Natural killer cell (primary cell): ENCODE data around the gene TBL3. TPM values are rescaled to one million over a fixed set of nuclear protein-coding genes. Genes with fewer than 3 reads are reported as not detected.
"Not testable (repeated sequence)": the region's sequence is repeated elsewhere in the genome, so short reads cannot be mapped to it uniquely, and the experiment has no call there.

Experiments
- ATAC-seq, 3 donors: fragments of 150-1000 bp in 2 of 3; fragments of 200-7000 bp in 1 of 3; cut with Tn5 transposase; 1 replicate in 1 of 3; 2 replicates in 2 of 3; pipeline ENCODE4 v1.10.0; 2021; ENCODE audit warnings: mild to moderate bottlenecking in 2 of 3, moderate library complexity in 2 of 3
- DNase-seq, 2 donors: peaks; one replicate each; pipeline versions ENCODE4 v3.0.0 to v3.0.0-alpha.2; 2013 to 2021; ENCODE audit warnings: mixed read lengths in 1 of 2
- H3K27ac ChIP-seq: one replicate; pipeline ENCODE4 v1.5.1; 2013; ENCODE audit warnings: mild to moderate bottlenecking, low read length
- H3K27me3 ChIP-seq: one replicate; pipeline ENCODE4 v1.6.1; 2013; ENCODE audit warnings: low read length; ENCODE audit not compliant: control insufficient read depth, insufficient read depth
- H3K36me3 ChIP-seq: one replicate; pipeline ENCODE4 v1.6.1; 2013; ENCODE audit warnings: low read length; ENCODE audit not compliant: control insufficient read depth, insufficient read depth
- H3K4me1 ChIP-seq: one replicate; pipeline ENCODE4 v1.6.1; 2013; ENCODE audit warnings: low read length; ENCODE audit not compliant: control insufficient read depth, insufficient read depth
- H3K4me3 ChIP-seq: one replicate; pipeline ENCODE4 v1.5.1; 2013; ENCODE audit warnings: low read length
- H3K9me3 ChIP-seq: one replicate; pipeline ENCODE4 v1.6.1; 2013; ENCODE audit warnings: low read length; ENCODE audit not compliant: control insufficient read depth, insufficient read depth
- H3K27ac Mint-ChIP-seq, 2 donors: one replicate each; pipeline ENCODE4 v1.8.0; 2022; ENCODE audit warnings: mild to moderate bottlenecking in 2 of 2, mixed read lengths in 2 of 2, moderate library complexity in 1 of 2
- H3K27me3 Mint-ChIP-seq, 2 donors: one replicate each; pipeline ENCODE4 v1.8.0; 2022; ENCODE audit warnings: low read depth in 2 of 2, mixed read lengths in 2 of 2
- H3K36me3 Mint-ChIP-seq: one replicate; pipeline ENCODE4 v1.8.0; 2022; ENCODE audit warnings: mixed read lengths
- H3K4me1 Mint-ChIP-seq, 2 donors: one replicate each; pipeline ENCODE4 v1.8.0; 2022; ENCODE audit warnings: mixed read lengths in 2 of 2
- H3K4me3 Mint-ChIP-seq: one replicate; pipeline ENCODE4 v1.8.0; 2022; ENCODE audit warnings: mild to moderate bottlenecking, moderate library complexity, mixed read lengths
- H3K9me3 Mint-ChIP-seq, 2 donors: one replicate each; pipeline ENCODE4 v1.8.0; 2022; ENCODE audit warnings: mixed read lengths in 2 of 2
- CTCF ChIP-seq: fragments of 200-600 bp; IDR thresholded peaks from one replicate; pipeline ENCODE4 v1.8.0; 2022; ENCODE audit warnings: antibody characterized with exemption
- WGBS: methylation state at CpG from one replicate; pipeline ENCODE4 v1.1.7; 2013; ENCODE audit warnings: missing lambda C conversion rate; ENCODE audit not compliant: insufficient coverage; 5-methylcytosine and 5-hydroxymethylcytosine counted together
- intact Hi-C: fragments of 100-400 bp; cut with micrococcal nuclease; formaldehyde crosslinking; loops from one replicate; pipeline ENCODE4 v1.14.2; 2022
- total RNA-seq, 4 donors: library from RNA; stranded (reverse); fragments of 120-200 nt in 1 of 4; gene quantifications; one replicate each; pipeline versions ENCODE4 v1.2.3 to v1.2.4, GENCODE V29; 2013 to 2022

The TBL3 gene
- total RNA-seq, 3 donors from 2014 or later (not counting 1 experiment from before 2014, with no cell fraction given), result 25.1 to 28.9 (median 28.1) TPM

DNA sequence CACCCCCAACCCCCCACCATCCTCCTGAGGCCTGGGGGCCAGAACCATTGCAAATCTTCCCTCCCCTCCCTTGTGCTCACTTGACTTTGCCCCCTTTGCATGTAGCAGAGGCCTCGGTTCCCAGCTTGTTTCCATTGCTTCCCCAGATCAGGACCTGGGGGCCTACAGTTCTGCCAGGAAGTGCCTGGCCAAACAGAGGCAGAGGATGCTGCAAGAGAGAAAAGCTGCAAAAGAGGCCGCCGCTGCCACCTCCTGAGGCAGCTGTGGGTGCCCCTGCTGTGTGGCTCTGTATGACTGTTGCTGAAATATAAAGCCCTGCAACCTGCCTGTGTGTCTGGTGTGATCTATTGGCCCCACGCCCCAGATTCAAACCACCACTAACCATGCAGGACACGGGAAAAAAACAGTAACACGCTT lies 10.2 kb upstream of the TBL3 start:
- Histone ChIP-seq H3K4me1 (peaks cover 59% of the 10 kb centered on the region), H3K27ac (no peak overlapping the region)
- no peaks in the 10 kb centered on the region for H3K36me3 Mint-ChIP-seq

GRCh38 chr16:1962161-1963153 lies 9.4 kb upstream of the TBL3 start:
- H3K27me3 Mint-ChIP-seq, H3K36me3 Mint-ChIP-seq, H3K9me3 Mint-ChIP-seq, intact Hi-C loops, DNase-seq, H3K9me3 ChIP-seq, H3K27me3 ChIP-seq, H3K27ac ChIP-seq, H3K4me3 ChIP-seq, ATAC-seq: not testable (repeated sequence)
- peak overlapping the region; percentile 95 for H3K27ac Mint-ChIP-seq
- peaks cover 20% of the 10 kb centered on the region for H3K36me3 ChIP-seq
- peak overlapping the region; percentile 67 for H3K4me3 Mint-ChIP-seq
- H3K4me1 Mint-ChIP-seq, result peaks cover 41% of the 10 kb centered on the region in 2 donors
- peaks cover 59% of the 10 kb centered on the region for H3K4me1 ChIP-seq
- 81% methylated on average over 32 of the region's 37 CpGs for WGBS

More for the DNA sequence above, 10.2 kb upstream of the TBL3 start:
- no peak for TF ChIP-seq CTCF
- H3K36me3 ChIP-seq, result peaks cover 20% of the 10 kb centered on the region
- H3K27me3 ChIP-seq, result no peaks in the 10 kb centered on the region
- no peak overlapping the region for H3K4me3 ChIP-seq
- 71% methylated on average over 3 of the region's 6 CpGs for WGBS
- no peak overlapping the region for H3K4me3 Mint-ChIP-seq
- no peaks in the 10 kb centered on the region for H3K27me3 Mint-ChIP-seq
- intact Hi-C loops, result no loop called here
- DNase-seq, result peak in 1 of 2 donors; percentile 42
- H3K9me3 ChIP-seq, result no peaks in the 10 kb centered on the region
- H3K27ac Mint-ChIP-seq, result no peak overlapping the region
- peaks cover 41% of the 10 kb centered on the region in 2 donors for H3K4me1 Mint-ChIP-seq
- no peak for ATAC-seq
- no peaks in the 10 kb centered on the region for H3K9me3 Mint-ChIP-seq

DNA sequence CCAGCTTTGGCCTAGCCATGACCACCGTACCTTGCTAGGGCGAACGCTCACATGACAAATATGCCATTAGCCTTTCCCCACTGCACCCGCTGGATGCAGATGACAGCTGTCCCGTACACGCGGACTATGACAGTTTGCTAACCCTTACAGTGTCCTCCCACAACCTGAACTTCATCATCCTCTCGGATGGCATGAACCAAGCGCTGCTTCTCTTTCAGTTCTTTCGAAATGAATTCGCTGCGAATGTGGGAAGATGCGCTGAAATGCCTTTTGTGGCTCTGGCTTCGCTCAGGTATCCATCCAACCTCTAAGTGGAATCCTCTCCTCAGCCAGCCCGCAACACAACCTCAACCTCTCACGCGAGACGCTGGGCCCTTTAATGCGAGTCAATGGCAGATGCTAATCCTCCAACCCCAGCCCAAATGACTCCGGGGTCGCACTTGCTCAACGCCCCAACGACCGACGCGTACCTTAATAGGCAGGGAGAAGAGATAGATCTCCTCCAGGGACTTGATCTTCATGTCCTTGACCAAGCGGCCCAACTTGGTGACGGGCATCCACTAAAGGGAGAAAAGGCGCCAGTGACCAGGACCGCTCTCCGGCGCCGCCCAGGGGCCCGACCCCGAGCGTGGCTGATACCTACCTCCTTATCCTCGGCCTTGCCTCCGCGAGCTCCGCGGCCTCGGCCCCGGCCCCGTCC lies 7.9 kb upstream of the TBL3 start:
- Histone ChIP-seq H3K9me3 (no peaks in the 10 kb centered on the region), H3K27ac (peak overlapping the region; percentile 99), H3K36me3 (peaks cover 20% of the 10 kb centered on the region), H3K4me1 (peaks cover 55% of the 10 kb centered on the region), H3K27me3 (no peaks in the 10 kb centered on the region), H3K4me3 (peak overlapping the region; percentile 88)
- Mint-ChIP-seq H3K27ac (peak overlapping the region; percentile 95), H3K27me3 (no peaks in the 10 kb centered on the region), H3K9me3 (no peaks in the 10 kb centered on the region), H3K4me1 (peaks cover 41% of the 10 kb centered on the region in 2 donors), H3K36me3 (no peaks in the 10 kb centered on the region), H3K4me3 (peak overlapping the region; percentile 94)
- no peak for TF ChIP-seq CTCF
- ATAC-seq (peak; percentile 10 to 28 (median 26)), DNase-seq (peak in 1 of 2 donors; percentile 67)
- 12% methylated on average over 41 of the region's 44 CpGs for WGBS
- intact Hi-C loops, result loop anchor here (1.0 kb wide), 1 partner anchor 8 kb away; the partner anchor contains the start of gene TBL3
